Measurements from ENCODE around the gene C20orf204.
"Not testable (repeated sequence)": the region's sequence is repeated elsewhere in the genome, so short reads cannot be mapped to it uniquely, and the experiment has no call there.

Gene C20orf204, protein sequence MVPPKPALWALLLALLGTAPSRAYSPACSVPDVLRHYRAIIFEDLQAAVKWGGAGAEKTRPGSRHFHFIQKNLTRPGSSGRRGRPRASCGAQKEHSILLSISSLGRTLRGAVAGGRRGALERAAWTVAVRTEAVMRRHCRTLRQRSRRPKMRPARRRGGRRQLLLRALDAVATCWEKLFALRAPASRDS

GRCh38 chr20:64035933-64036345 lies at the start of gene C20orf204:
C20orf204 (plus strand) TSS chr20:64036182; CDS start chr20:64036324, 142 bp downstream.
- H3K27ac Mint-ChIP-seq (ENCODE audit: low read depth): peak within 1 kb of the TSS; percentile 77
- H3K4me3 Mint-ChIP-seq: peak within 1 kb of the TSS; percentile 73
- peaks cover 62% of the 10 kb centered on the region for H3K4me1 Mint-ChIP-seq
- no peaks in the 10 kb centered on the region for H3K9me3 Mint-ChIP-seq
- ATAC-seq (replicated peaks; ENCODE audit: extremely low read depth, poor library complexity, severe bottlenecking): no peak
- H3K27me3 Mint-ChIP-seq: no peaks in the 10 kb centered on the region
- no peak for DNase-seq (ENCODE audit: low spot score in 2 of 2)
- peaks cover 24% of the 10 kb centered on the region for H3K36me3 Mint-ChIP-seq (ENCODE audit: insufficient read depth)

DNA sequence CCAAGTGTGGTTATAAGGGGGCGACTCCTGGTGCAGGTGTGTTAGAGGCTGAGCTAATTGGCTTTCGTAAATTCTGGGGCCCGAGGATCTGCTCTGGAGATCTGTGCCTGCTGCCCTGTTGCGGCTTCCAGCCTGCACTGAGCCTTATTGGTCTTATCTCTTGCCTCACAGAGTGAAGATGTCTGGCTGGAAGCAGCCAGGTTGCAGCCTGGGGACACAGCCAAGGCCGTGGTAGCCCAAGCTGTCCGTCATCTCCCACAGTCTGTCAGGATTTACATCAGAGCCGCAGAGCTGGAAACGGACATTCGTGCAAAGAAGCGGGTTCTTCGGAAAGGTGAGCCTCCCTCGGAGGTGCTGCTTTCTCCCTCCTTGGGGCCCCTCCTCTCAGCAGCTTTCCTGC lies 35.1 kb upstream of the C20orf204 start:
- Mint-ChIP-seq H3K27me3 (no peaks in the 10 kb centered on the region), H3K4me1 (peaks cover 7% of the 10 kb centered on the region), H3K4me3 (no peak overlapping the region), H3K27ac (ENCODE audit: low read depth) (no peak overlapping the region), H3K36me3 (ENCODE audit: insufficient read depth) (peaks cover 85% of the 10 kb centered on the region), H3K9me3 (no peaks in the 10 kb centered on the region)
- ATAC-seq (replicated peaks; ENCODE audit: extremely low read depth, poor library complexity, severe bottlenecking) (no peak), DNase-seq (ENCODE audit: low spot score in 2 of 2) (no peak)

- no peaks in the 10 kb centered on the region for H3K9me3 Mint-ChIP-seq
- DNase-seq (ENCODE audit: low spot score in 2 of 2) (no peak), ATAC-seq (replicated peaks; ENCODE audit: extremely low read depth, poor library complexity, severe bottlenecking) (no peak)
- H3K27ac Mint-ChIP-seq (ENCODE audit: low read depth): no peak overlapping the region
- peaks cover 81% of the 10 kb centered on the region for H3K36me3 Mint-ChIP-seq (ENCODE audit: insufficient read depth)
- no peak overlapping the region for H3K4me3 Mint-ChIP-seq
- no peaks in the 10 kb centered on the region for H3K27me3 Mint-ChIP-seq
- H3K4me1 Mint-ChIP-seq: peaks cover 7% of the 10 kb centered on the region
These were observed 34.4 kb upstream of the C20orf204 start for GRCh38 chr20:64001607-64002011.

DNA sequence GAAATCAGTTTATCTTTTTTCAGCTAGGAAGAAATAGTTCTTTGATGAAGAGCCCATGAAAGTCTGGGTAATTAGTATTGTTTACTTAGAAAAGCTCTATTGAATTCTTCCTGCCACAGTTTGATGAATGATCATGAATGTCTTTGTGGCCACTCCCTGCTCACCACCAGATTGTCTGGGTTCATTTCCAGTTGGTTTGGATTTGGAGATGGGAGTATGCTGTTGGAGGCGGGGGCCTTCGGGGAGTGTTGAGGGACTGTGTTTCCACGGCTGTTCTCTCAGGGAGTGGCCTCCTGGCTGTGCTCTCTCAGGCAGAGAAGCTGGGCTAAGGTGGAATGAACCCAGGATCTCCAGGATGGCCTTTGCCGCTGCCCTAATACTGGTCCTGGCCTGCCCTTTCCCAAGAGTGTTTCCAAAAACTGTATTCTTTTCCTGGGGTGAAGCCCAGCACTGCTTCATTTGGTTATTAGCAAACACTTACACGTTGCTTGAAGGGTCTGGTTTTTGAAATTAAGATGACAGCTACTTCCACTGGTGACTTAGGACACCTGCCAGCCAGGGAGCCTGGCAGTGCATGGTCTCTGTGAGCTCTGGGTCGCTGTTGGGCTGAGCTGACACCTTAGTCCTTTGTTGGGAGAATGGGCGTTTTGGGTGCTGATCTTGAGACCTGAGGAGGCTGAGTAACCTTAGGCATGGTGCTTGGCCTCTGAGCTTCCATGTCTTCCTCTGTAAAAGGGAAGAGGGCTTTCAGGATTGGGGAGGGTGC lies 31.8 kb upstream of the C20orf204 start:
- no peaks in the 10 kb centered on the region for H3K27me3 Mint-ChIP-seq
- peaks cover 13% of the 10 kb centered on the region for H3K4me1 Mint-ChIP-seq
- no peak overlapping the region for H3K27ac Mint-ChIP-seq (ENCODE audit: low read depth)
- DNase-seq (ENCODE audit: low spot score in 2 of 2): no peak
- H3K9me3 Mint-ChIP-seq: no peaks in the 10 kb centered on the region
- peaks cover 68% of the 10 kb centered on the region for H3K36me3 Mint-ChIP-seq (ENCODE audit: insufficient read depth)
- ATAC-seq (replicated peaks; ENCODE audit: extremely low read depth, poor library complexity, severe bottlenecking): no peak
- no peak overlapping the region for H3K4me3 Mint-ChIP-seq

GRCh38 chr20:64005394-64005793 lies 30.6 kb upstream of the C20orf204 start:
- no peak overlapping the region for H3K4me3 Mint-ChIP-seq
- H3K9me3 Mint-ChIP-seq: no peaks in the 10 kb centered on the region
- no peak overlapping the region for H3K27ac Mint-ChIP-seq (ENCODE audit: low read depth)
- peaks cover 24% of the 10 kb centered on the region for H3K4me1 Mint-ChIP-seq
- DNase-seq (ENCODE audit: low spot score in 2 of 2) (no peak), ATAC-seq (replicated peaks; ENCODE audit: extremely low read depth, poor library complexity, severe bottlenecking) (no peak)
- H3K36me3 Mint-ChIP-seq (ENCODE audit: insufficient read depth): peaks cover 64% of the 10 kb centered on the region
- H3K27me3 Mint-ChIP-seq: no peaks in the 10 kb centered on the region

DNA sequence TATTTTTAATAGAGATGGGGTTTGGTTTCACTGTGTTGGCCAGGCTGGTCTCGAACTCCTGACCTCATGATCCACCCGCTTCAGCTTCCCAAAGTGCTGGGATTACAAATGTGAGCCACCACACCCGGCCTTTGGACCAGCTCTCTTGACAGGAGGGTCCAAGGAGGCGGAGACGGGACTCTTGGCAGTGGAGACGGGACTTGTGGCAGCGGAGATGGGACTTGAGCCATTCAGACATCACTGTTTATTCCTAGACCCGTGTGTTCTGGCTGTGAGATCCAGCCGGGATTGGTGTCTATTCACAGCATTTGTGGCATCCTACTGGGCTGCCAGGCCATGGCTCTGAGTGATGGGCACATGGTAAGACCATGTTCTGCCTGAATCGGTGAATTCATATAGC lies 29.5 kb upstream of the C20orf204 start:
- Mint-ChIP-seq H3K27me3 (no peaks in the 10 kb centered on the region), H3K27ac (ENCODE audit: low read depth) (no peak overlapping the region), H3K4me1 (peaks cover 27% of the 10 kb centered on the region), H3K36me3 (ENCODE audit: insufficient read depth) (peaks cover 58% of the 10 kb centered on the region), H3K4me3 (no peak overlapping the region), H3K9me3 (no peaks in the 10 kb centered on the region)
- DNase-seq (ENCODE audit: low spot score in 2 of 2): no peak
- no peak for ATAC-seq (replicated peaks; ENCODE audit: extremely low read depth, poor library complexity, severe bottlenecking)

DNA sequence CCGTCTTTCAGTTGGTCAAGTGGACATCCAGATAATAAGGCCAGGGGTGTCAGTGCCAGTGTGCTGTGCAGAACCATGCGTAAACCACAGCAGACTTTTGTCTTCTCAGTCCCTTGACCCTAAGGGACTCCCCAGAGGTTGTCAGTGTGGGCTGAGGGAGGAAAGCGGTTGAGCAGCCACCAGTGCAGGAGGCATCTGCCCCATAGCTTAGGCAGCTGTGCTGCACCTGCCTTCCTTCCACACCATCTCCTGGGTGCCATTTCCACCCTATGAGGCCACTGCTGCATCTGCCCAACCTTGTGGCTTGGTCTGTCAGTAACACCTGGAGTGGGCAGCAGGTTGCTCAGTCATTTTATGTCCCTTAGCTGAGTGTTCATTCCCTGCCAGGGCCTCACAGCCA lies 29.1 kb upstream of the C20orf204 start:
- DNase-seq (ENCODE audit: low spot score in 2 of 2): no peak
- Mint-ChIP-seq H3K9me3 (no peaks in the 10 kb centered on the region), H3K4me1 (peaks cover 25% of the 10 kb centered on the region)

DNA sequence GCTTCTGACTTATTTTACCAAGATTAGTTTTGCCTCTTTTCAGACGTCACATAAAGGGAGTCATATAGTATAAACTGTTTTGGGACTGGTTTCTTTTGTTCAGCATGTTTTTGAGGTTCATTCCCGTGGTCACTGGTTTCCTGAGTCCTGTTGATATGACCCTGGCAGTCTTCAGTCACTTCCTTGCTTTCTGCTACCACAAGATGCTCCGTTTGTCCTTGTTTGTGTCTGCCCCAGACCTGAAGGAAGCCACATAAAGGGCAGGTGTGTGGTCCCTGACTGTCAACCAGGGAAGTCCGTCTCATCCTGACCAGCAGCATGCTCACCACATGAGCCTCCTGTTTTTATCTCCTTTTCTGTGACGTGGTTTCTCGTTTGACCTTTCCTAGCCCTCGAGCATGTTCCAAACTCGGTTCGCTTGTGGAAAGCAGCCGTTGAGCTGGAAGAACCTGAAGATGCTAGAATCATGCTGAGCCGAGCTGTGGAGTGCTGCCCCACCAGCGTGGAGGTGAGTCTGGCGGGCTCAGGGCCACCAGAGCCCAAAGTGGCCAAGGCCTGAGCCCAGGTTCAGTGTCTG lies 26.1 kb upstream of the C20orf204 start:
- Mint-ChIP-seq H3K4me3 (no peak overlapping the region), H3K27ac (ENCODE audit: low read depth) (peak overlapping the region; percentile 68), H3K36me3 (ENCODE audit: insufficient read depth) (peaks cover 42% of the 10 kb centered on the region), H3K27me3 (no peaks in the 10 kb centered on the region), H3K9me3 (no peaks in the 10 kb centered on the region), H3K4me1 (peaks cover 37% of the 10 kb centered on the region)
- no peak for ATAC-seq (replicated peaks; ENCODE audit: extremely low read depth, poor library complexity, severe bottlenecking)
- no peak for DNase-seq (ENCODE audit: low spot score in 2 of 2)

More for the DNA sequence above, 29.1 kb upstream of the C20orf204 start:
- H3K4me3 Mint-ChIP-seq: no peak overlapping the region
- ATAC-seq (replicated peaks; ENCODE audit: extremely low read depth, poor library complexity, severe bottlenecking): no peak
- H3K27ac Mint-ChIP-seq (ENCODE audit: low read depth): no peak overlapping the region
- peaks cover 56% of the 10 kb centered on the region for H3K36me3 Mint-ChIP-seq (ENCODE audit: insufficient read depth)
- no peaks in the 10 kb centered on the region for H3K27me3 Mint-ChIP-seq

- H3K4me1 Mint-ChIP-seq: peaks cover 37% of the 10 kb centered on the region
- peak overlapping the region; percentile 34 for H3K4me3 Mint-ChIP-seq
- no peaks in the 10 kb centered on the region for H3K27me3 Mint-ChIP-seq
- H3K36me3 Mint-ChIP-seq (ENCODE audit: insufficient read depth): peaks cover 42% of the 10 kb centered on the region
- H3K27ac Mint-ChIP-seq (ENCODE audit: low read depth): peak overlapping the region; percentile 78
- DNase-seq (ENCODE audit: low spot score in 2 of 2) (no peak), ATAC-seq (replicated peaks; ENCODE audit: extremely low read depth, poor library complexity, severe bottlenecking) (no peak)
- no peaks in the 10 kb centered on the region for H3K9me3 Mint-ChIP-seq
These were observed 25.2 kb upstream of the C20orf204 start for GRCh38 chr20:64010711-64011237.

DNA sequence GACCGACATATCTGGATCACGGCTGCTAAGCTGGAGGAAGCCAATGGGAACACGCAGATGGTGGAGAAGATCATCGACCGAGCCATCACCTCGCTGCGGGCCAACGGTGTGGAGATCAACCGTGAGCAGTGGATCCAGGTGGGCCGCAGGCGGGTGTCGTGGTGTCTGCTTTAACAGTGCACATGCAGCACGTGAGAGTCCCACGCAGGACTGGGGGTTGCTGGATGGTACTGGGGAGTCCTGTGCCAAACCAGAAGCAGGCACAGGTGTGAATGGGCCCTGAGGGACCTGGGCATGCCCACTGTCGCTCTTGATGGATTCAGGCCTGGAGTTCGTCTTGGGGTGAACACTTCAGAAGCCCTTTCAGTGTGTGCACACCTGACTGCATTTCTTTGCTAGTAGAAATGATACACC lies 24.6 kb upstream of the C20orf204 start:
- DNase-seq (ENCODE audit: low spot score in 2 of 2) (peak in 1 of 2 donors; percentile 20), ATAC-seq (replicated peaks; ENCODE audit: extremely low read depth, poor library complexity, severe bottlenecking) (peak; percentile 61)
- Mint-ChIP-seq H3K27me3 (no peaks in the 10 kb centered on the region), H3K4me3 (peak overlapping the region; percentile 34), H3K27ac (ENCODE audit: low read depth) (peak overlapping the region; percentile 78), H3K4me1 (peaks cover 37% of the 10 kb centered on the region), H3K36me3 (ENCODE audit: insufficient read depth) (peaks cover 44% of the 10 kb centered on the region), H3K9me3 (no peaks in the 10 kb centered on the region)

DNA sequence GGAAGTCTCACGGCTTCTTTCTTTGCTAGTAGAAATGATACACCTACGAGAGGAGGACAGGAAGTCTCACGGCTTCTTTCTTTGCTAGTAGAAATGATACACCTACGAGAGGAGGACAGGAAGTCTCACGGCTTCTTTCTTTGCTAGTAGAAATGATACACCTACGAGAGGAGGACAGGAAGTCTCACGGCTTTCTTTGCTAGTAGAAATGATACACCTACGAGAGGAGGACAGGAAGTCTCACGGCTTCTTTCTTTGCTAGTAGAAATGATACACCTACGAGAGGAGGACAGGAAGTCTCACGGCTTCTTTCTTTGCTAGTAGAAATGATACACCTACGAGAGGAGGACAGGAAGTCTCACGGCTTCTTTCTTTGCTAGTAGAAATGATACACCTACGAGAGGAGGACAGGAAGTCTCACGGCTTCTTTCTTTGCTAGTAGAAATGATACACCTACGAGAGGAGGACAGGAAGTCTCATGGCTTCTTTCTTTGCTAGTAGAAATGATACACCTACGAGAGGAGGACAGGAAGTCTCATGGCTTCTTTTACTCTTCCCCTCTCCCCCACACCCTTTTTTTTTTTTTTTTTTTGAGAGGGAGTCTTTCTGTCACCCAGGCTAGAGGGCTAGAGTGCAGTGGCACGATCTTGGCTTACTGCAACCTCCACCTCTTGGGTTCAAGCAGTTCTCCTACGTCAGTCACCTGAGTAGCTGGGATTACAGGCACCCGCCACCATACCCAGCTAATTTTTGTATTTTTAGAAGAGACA lies 23.4 kb upstream of the C20orf204 start:
- Mint-ChIP-seq H3K27ac (ENCODE audit: low read depth) (peak overlapping the region; percentile 94), H3K4me3 (peak overlapping the region; percentile 43), H3K36me3 (ENCODE audit: insufficient read depth) (peaks cover 40% of the 10 kb centered on the region), H3K4me1 (peaks cover 37% of the 10 kb centered on the region)
- H3K27me3 Mint-ChIP-seq; H3K9me3 Mint-ChIP-seq; DNase-seq (ENCODE audit: low spot score in 2 of 2): not testable (repeated sequence)
- ATAC-seq (replicated peaks; ENCODE audit: extremely low read depth, poor library complexity, severe bottlenecking): peak; percentile 78

- DNase-seq (ENCODE audit: low spot score in 2 of 2) (no peak), ATAC-seq (replicated peaks; ENCODE audit: extremely low read depth, poor library complexity, severe bottlenecking) (no peak)
- Mint-ChIP-seq H3K27me3 (no peaks in the 10 kb centered on the region), H3K4me1 (peaks cover 20% of the 10 kb centered on the region), H3K9me3 (no peaks in the 10 kb centered on the region), H3K4me3 (no peak overlapping the region), H3K27ac (ENCODE audit: low read depth) (no peak overlapping the region), H3K36me3 (ENCODE audit: insufficient read depth) (peaks cover 49% of the 10 kb centered on the region)
These were observed 20.3 kb upstream of the C20orf204 start for GRCh38 chr20:64015635-64016034.

Measured in central memory CD8-positive, alpha-beta T cell (primary cell).